GM12864 (cell line): ENCODE data around the gene TMPRSS11B.

Experiments
- DNase-seq: peaks from one replicate; pipeline ENCODE4 v3.0.0-alpha.2; 2011; ENCODE audit warnings: low read depth
- H3K4me3 ChIP-seq: 2 replicates; pipeline ENCODE4 v1.5.1; 2011; ENCODE audit warnings: mild to moderate bottlenecking, low read depth, low read length, control low read depth
- TF ChIP-seq, protein P1 (sequence below): IDR thresholded peaks from 2 replicates; pipeline ENCODE4 v1.5.1; 2011; ENCODE audit warnings: low read depth, mild to moderate bottlenecking, moderate library complexity, low read length, control low read depth, inconsistent platforms; ENCODE audit errors: missing control alignments

Gene TMPRSS11B

GRCh38 chr4:68259191-68259590 lies 13.7 kb upstream of the TMPRSS11B start:
- TF ChIP-seq, protein P1, sequence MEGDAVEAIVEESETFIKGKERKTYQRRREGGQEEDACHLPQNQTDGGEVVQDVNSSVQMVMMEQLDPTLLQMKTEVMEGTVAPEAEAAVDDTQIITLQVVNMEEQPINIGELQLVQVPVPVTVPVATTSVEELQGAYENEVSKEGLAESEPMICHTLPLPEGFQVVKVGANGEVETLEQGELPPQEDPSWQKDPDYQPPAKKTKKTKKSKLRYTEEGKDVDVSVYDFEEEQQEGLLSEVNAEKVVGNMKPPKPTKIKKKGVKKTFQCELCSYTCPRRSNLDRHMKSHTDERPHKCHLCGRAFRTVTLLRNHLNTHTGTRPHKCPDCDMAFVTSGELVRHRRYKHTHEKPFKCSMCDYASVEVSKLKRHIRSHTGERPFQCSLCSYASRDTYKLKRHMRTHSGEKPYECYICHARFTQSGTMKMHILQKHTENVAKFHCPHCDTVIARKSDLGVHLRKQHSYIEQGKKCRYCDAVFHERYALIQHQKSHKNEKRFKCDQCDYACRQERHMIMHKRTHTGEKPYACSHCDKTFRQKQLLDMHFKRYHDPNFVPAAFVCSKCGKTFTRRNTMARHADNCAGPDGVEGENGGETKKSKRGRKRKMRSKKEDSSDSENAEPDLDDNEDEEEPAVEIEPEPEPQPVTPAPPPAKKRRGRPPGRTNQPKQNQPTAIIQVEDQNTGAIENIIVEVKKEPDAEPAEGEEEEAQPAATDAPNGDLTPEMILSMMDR: no peak
- no peak overlapping the region for H3K4me3 ChIP-seq
- DNase-seq: no peak

- TF ChIP-seq, protein P1: no peak
- no peak overlapping the region for H3K4me3 ChIP-seq
- no peak for DNase-seq
These were observed 12.2 kb upstream of the TMPRSS11B start for GRCh38 chr4:68257719-68258118.

DNA sequence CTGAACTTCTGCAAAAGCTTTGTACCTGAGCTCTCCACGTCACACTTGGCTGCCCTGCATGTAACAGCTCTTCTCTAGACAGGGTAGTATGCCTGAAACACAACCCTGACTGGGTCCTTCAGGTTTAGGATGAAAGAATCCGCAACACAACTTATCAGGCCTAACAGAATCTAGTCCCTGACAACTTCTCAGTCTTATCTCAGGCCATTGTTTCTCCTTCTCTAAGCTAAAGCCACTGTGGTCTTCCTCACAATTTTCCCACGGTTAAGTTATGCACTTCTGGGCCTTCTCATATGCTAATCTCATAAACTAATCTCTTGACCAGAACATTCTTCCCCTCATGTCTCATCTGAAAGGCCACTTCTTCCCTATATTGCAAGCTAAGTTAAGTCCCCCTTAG lies 10.8 kb upstream of the TMPRSS11B start:
- no peak for DNase-seq
- TF ChIP-seq, protein P1: no peak

DNA sequence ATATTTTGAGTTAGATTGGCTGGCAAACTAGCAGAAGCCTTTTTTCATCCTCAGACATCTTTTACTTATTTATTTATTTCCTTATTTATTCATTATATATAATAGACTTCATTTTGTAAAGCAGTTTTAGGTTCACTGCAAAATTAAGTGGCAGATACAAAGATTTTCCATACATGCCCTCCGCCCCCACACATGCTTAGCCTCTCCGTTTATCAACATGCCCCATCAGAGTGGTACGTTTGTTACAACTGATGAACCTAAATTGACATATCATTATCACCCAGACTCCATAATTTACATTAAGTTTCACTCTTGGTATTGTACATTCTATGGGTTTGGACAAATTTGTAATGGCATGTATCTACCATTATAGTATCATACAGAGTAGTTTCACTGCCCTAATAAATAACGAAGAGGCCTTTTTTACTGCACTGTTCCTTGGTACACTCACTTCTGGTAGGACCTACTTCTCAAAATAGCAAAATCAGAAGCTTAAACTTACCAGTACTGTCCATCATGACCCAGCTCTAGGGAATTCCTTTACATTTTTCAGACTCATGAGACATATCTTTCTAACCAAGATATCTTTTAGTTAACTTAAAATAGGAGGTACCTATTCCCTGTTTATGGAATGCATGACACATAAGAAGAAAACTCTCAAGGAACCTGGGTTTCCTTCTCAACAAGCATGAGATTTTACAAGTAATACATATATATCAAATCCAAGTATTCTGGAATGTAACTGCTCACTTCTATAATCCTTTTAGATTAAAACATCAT lies 4.8 kb upstream of the TMPRSS11B start:
- no peak for DNase-seq
- H3K4me3 ChIP-seq: no peak overlapping the region
- TF ChIP-seq, protein P1: no peak

More for the DNA sequence above, 10.8 kb upstream of the TMPRSS11B start:
- H3K4me3 ChIP-seq: no peak overlapping the region

DNA sequence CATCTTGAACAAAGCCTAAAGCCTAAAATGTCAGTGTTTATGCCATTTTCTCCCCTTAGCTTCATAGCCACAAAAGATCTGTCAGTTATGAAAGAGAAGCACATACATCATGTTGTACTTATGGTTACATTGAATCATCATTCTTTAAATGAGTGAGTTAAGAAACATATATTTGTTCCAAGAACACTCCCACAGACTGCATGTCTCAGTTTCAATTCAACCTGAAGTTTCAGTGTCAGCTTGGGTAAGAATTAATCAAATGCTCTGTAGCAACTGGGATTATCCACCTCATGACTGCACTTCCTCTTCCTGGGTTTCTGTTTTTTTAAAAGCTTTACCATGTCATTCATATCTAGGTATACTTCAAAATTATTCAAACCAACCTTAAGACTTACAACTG lies 3.9 kb upstream of the TMPRSS11B start:
- no peak for DNase-seq
- TF ChIP-seq, protein P1: no peak
- no peak overlapping the region for H3K4me3 ChIP-seq

DNA sequence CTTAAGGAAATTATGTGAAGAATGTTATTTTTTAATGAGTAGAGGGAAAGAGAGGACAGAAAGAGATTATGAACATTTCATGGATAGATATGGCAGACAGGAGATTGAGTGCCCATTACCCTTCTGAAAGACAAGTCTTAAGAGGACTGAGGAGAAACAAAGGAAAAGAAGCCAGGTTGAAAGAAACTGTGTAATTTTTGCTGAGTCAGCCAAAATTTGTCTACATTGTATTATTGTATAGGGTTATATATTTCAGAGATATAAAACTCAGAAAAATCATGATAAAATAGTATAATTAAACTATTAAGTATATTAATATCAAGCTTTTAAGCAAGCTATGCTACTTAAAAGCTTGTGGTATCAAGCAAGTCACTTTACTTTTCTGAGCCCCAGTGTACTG lies 4.9 kb downstream of the TMPRSS11B start:
- H3K4me3 ChIP-seq: no peak overlapping the region
- no peak for DNase-seq
- TF ChIP-seq, protein P1: no peak

GRCh38 chr4:68228568-68228967 lies 16.9 kb downstream of the TMPRSS11B start:
- TF ChIP-seq, protein P1: no peak
- no peak for DNase-seq

More at GRCh38 chr4:68228568-68228967, 16.9 kb downstream of the TMPRSS11B start:
- H3K4me3 ChIP-seq: no peak overlapping the region
